GM23338 (cell line): Measurements from ENCODE around the gene CLEC1B. TPM values are rescaled to one million over a fixed set of nuclear protein-coding genes. Genes with fewer than 3 reads are reported as not detected.

Source experiments
- ATAC-seq: fragments of 200-7000 bp; cut with Tn5 transposase; 3 replicates; pipeline ENCODE4 v1.9.1; 2020
- DNase-seq: peaks from one replicate; pipeline ENCODE4 v3.0.0-alpha.2; 2015; ENCODE audit warnings: low spot score
- H2AFZ ChIP-seq: fragments of 200-600 bp; sonication (generic); 2 replicates; pipeline ENCODE4 v1.8.0; 2016; ENCODE audit warnings: antibody characterized with exemption, mild to moderate bottlenecking, moderate library complexity
- H3F3A ChIP-seq: fragments of 200-600 bp; sonication (generic); replicated peaks from 2 replicates; pipeline ENCODE4 v1.8.0; 2017; ENCODE audit warnings: antibody characterized with exemption, mixed run types, low read depth
- H3K27ac ChIP-seq: fragments of 200-600 bp; sonication (generic); 2 replicates; pipeline ENCODE4 v1.6.1; 2016; ENCODE audit warnings: low read depth
- H3K27me3 ChIP-seq: fragments of 200-600 bp; sonication (generic); 2 replicates; pipeline ENCODE4 v1.8.0; 2016; ENCODE audit warnings: mild to moderate bottlenecking, mixed run types, moderate library complexity; ENCODE audit not compliant: insufficient read depth
- H3K36me3 ChIP-seq: fragments of 200-600 bp; sonication (generic); 2 replicates; pipeline ENCODE4 v1.8.0; 2016; ENCODE audit warnings: mild to moderate bottlenecking; ENCODE audit not compliant: insufficient read depth
- H3K4me1 ChIP-seq: fragments of 200-600 bp; sonication (generic); 2 replicates; pipeline ENCODE4 v1.8.0; 2016; ENCODE audit warnings: mild to moderate bottlenecking, moderate library complexity; ENCODE audit not compliant: insufficient read depth
- H3K4me2 ChIP-seq: fragments of 200-600 bp; sonication (generic); 2 replicates; pipeline ENCODE4 v1.7.1; 2017; ENCODE audit warnings: mixed run types
- H3K4me3 ChIP-seq: fragments of 200-600 bp; sonication (generic); 2 replicates; pipeline ENCODE4 v1.6.1; 2016; ENCODE audit warnings: mixed run types
- H3K79me2 ChIP-seq: fragments of 200-600 bp; sonication (generic); replicated peaks from 2 replicates; pipeline ENCODE4 v1.8.0; 2017; ENCODE audit warnings: mild to moderate bottlenecking; ENCODE audit not compliant: insufficient read depth
- H3K9me2 ChIP-seq: fragments of 200-600 bp; sonication (generic); 2 replicates; pipeline ENCODE4 v1.8.0; 2017; ENCODE audit not compliant: insufficient read depth
- H4K20me1 ChIP-seq: fragments of 200-600 bp; sonication (generic); replicated peaks from 2 replicates; pipeline ENCODE4 v1.8.0; 2017; ENCODE audit warnings: mild to moderate bottlenecking; ENCODE audit not compliant: insufficient read depth
- H3K27ac Mint-ChIP-seq: 2 replicates; pipeline ENCODE4 v1.8.0; 2020; ENCODE audit warnings: inconsistent platforms, mild to moderate bottlenecking, moderate library complexity, mixed read lengths
- H3K27me3 Mint-ChIP-seq: 3 replicates; pipeline ENCODE4 v1.8.0; 2022; ENCODE audit warnings: low read depth, mild to moderate bottlenecking, moderate library complexity, mixed read lengths, inconsistent platforms; ENCODE audit not compliant: insufficient read depth, poor library complexity
- H3K36me3 Mint-ChIP-seq: 3 replicates; pipeline ENCODE4 v1.8.0; 2021; ENCODE audit warnings: low read depth, mild to moderate bottlenecking, inconsistent platforms, moderate library complexity, mixed read lengths
- H3K4me1 Mint-ChIP-seq: 3 replicates; pipeline ENCODE4 v1.8.0; 2020; ENCODE audit warnings: mild to moderate bottlenecking, inconsistent platforms, mixed read lengths
- H3K4me3 Mint-ChIP-seq: 3 replicates; pipeline ENCODE4 v1.8.0; 2021; ENCODE audit warnings: moderate library complexity, mild to moderate bottlenecking, inconsistent platforms, mixed read lengths
- H3K9me3 Mint-ChIP-seq: 3 replicates; pipeline ENCODE4 v1.8.0; 2020; ENCODE audit warnings: moderate library complexity, mild to moderate bottlenecking, inconsistent platforms, mixed read lengths
- CREB1 ChIP-seq: fragments of 250-450 bp; sonication (Bioruptor Pico); IDR thresholded peaks from 2 replicates; pipeline ENCODE4 v1.5.0; 2020; ENCODE audit warnings: low read depth, mild to moderate bottlenecking, moderate library complexity
- CTCF ChIP-seq, 2 experiments: fragments of 200-600 bp in 1 of 2; sonication (generic) in 1 of 2; conservative IDR thresholded peaks; 2 replicates each; pipeline versions ENCODE4 v1.5.1 to v1.6.1; 2016 to 2017; ENCODE audit warnings: antibody characterized with exemption in 2 of 2, low read depth in 2 of 2, mild to moderate bottlenecking in 2 of 2, moderate library complexity in 1 of 2
- EZH2 ChIP-seq: fragments of 200-600 bp; sonication (generic); IDR thresholded peaks from one replicate; pipeline ENCODE4 v1.8.0; 2017; ENCODE audit warnings: antibody characterized with exemption, mild to moderate bottlenecking, low read depth; ENCODE audit not compliant: unreplicated experiment
- NANOG ChIP-seq: IDR thresholded peaks from 2 replicates; pipeline ENCODE4 v1.6.1; 2016; ENCODE audit warnings: antibody characterized with exemption, borderline replicate concordance
- POLR2AphosphoS5 ChIP-seq: IDR thresholded peaks from 2 replicates; pipeline ENCODE4 v1.6.1; 2016; ENCODE audit warnings: antibody characterized with exemption, low read depth
- ZNF331 ChIP-seq: fragments of 250-450 bp; sonication (Bioruptor Pico); IDR thresholded peaks from 2 replicates; pipeline ENCODE4 v1.5.0; 2020; ENCODE audit warnings: low read depth, mild to moderate bottlenecking, moderate library complexity
- polyA plus RNA-seq: library from polyadenylated mRNA; unstranded; fragments of >200 nt; fragmentation: Nextera tagmentation; extraction: Ambion mirVana; gene quantifications from 2 replicates; pipeline ENCODE4 v1.2.1, GENCODE V29; 2016
- total RNA-seq: library from RNA; depleted of rRNA; stranded (reverse); fragments of >200 nt; shearing (Covaris generic); gene quantifications from 2 replicates; pipeline ENCODE4 v1.2.3, GENCODE V29; 2014
- TF ChIP-seq, protein P1 (sequence below): IDR thresholded peaks from one replicate; pipeline ENCODE4 v1.6.1; 2018; ENCODE audit warnings: antibody characterized with exemption; ENCODE audit not compliant: unreplicated experiment
- TF ChIP-seq, protein P2 (sequence below): fragments of 250-450 bp; sonication (Bioruptor Pico); IDR thresholded peaks from 2 replicates; pipeline ENCODE4 v1.5.0; 2020; ENCODE audit warnings: mild to moderate bottlenecking, moderate library complexity

Gene CLEC1B
- total and polyA plus RNA-seq, 2 experiments from 2014 or later: not detected

- H3K9me3 Mint-ChIP-seq: peaks cover 16% of the 10 kb centered on the region
- peaks cover 6% of the 10 kb centered on the region; the same call in 1 of the 3 replicates for H3K36me3 Mint-ChIP-seq
- H3K27ac ChIP-seq: no peak overlapping the region
- H3K79me2 ChIP-seq: no peaks in the 10 kb centered on the region
- no peaks in the 10 kb centered on the region for H3K9me2 ChIP-seq
- no peaks in the 10 kb centered on the region for H3K4me1 ChIP-seq
- H3K4me2 ChIP-seq: no peak overlapping the region
- H3K27me3 ChIP-seq: no peaks in the 10 kb centered on the region
- no peaks in the 10 kb centered on the region for H3K4me1 Mint-ChIP-seq
- DNase-seq: no peak
- no peak for ATAC-seq
- H3K27ac Mint-ChIP-seq: no peak overlapping the region
- TF ChIP-seq ZNF331 (CRISPR knock-in tag): no peak
- H3K4me3 Mint-ChIP-seq: no peak overlapping the region
- no peaks in the 10 kb centered on the region for H3K36me3 ChIP-seq
- no peaks in the 10 kb centered on the region for H4K20me1 ChIP-seq
- H3K4me3 ChIP-seq: no peak overlapping the region
- peaks cover 3% of the 10 kb centered on the region for H3K27me3 Mint-ChIP-seq
- H2AFZ ChIP-seq: 0 out of 2 replicates have a peak overlapping the region, but pooled peaks have one; percentile 10
- H3F3A ChIP-seq: no peaks in the 10 kb centered on the region
Measured at GRCh38 chr12:9951026-9951675, 47.8 kb downstream of the CLEC1B start.

GRCh38 chr12:9948606-9949296, 50.2 kb downstream of the CLEC1B start:
- Mint-ChIP-seq H3K27ac (no peak overlapping the region), H3K36me3 (peaks cover 6% of the 10 kb centered on the region; the same call in 1 of the 3 replicates), H3K9me3 (peaks cover 10% of the 10 kb centered on the region; the same call in 2 of the 3 replicates), H3K4me3 (no peak overlapping the region), H3K4me1 (no peaks in the 10 kb centered on the region), H3K27me3 (peaks cover 3% of the 10 kb centered on the region)
- H3K36me3 ChIP-seq: no peaks in the 10 kb centered on the region
- no peak for DNase-seq
- no peak overlapping the region for H3K4me2 ChIP-seq
- no peak for ATAC-seq
- no peaks in the 10 kb centered on the region for H3K79me2 ChIP-seq
- no peak overlapping the region for H3K4me3 ChIP-seq
- TF ChIP-seq EZH2: no peak
- TF ChIP-seq, protein P1, sequence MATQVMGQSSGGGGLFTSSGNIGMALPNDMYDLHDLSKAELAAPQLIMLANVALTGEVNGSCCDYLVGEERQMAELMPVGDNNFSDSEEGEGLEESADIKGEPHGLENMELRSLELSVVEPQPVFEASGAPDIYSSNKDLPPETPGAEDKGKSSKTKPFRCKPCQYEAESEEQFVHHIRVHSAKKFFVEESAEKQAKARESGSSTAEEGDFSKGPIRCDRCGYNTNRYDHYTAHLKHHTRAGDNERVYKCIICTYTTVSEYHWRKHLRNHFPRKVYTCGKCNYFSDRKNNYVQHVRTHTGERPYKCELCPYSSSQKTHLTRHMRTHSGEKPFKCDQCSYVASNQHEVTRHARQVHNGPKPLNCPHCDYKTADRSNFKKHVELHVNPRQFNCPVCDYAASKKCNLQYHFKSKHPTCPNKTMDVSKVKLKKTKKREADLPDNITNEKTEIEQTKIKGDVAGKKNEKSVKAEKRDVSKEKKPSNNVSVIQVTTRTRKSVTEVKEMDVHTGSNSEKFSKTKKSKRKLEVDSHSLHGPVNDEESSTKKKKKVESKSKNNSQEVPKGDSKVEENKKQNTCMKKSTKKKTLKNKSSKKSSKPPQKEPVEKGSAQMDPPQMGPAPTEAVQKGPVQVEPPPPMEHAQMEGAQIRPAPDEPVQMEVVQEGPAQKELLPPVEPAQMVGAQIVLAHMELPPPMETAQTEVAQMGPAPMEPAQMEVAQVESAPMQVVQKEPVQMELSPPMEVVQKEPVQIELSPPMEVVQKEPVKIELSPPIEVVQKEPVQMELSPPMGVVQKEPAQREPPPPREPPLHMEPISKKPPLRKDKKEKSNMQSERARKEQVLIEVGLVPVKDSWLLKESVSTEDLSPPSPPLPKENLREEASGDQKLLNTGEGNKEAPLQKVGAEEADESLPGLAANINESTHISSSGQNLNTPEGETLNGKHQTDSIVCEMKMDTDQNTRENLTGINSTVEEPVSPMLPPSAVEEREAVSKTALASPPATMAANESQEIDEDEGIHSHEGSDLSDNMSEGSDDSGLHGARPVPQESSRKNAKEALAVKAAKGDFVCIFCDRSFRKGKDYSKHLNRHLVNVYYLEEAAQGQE: no peak
- no peak for TF ChIP-seq POLR2AphosphoS5
- TF ChIP-seq CTCF (conservative IDR thresholded peaks at IDR 0.05; ENCODE audit: low read depth in 2 of 2): no peak
- TF ChIP-seq NANOG: no peak
- TF ChIP-seq CREB1: no peak
- TF ChIP-seq, protein P2, sequence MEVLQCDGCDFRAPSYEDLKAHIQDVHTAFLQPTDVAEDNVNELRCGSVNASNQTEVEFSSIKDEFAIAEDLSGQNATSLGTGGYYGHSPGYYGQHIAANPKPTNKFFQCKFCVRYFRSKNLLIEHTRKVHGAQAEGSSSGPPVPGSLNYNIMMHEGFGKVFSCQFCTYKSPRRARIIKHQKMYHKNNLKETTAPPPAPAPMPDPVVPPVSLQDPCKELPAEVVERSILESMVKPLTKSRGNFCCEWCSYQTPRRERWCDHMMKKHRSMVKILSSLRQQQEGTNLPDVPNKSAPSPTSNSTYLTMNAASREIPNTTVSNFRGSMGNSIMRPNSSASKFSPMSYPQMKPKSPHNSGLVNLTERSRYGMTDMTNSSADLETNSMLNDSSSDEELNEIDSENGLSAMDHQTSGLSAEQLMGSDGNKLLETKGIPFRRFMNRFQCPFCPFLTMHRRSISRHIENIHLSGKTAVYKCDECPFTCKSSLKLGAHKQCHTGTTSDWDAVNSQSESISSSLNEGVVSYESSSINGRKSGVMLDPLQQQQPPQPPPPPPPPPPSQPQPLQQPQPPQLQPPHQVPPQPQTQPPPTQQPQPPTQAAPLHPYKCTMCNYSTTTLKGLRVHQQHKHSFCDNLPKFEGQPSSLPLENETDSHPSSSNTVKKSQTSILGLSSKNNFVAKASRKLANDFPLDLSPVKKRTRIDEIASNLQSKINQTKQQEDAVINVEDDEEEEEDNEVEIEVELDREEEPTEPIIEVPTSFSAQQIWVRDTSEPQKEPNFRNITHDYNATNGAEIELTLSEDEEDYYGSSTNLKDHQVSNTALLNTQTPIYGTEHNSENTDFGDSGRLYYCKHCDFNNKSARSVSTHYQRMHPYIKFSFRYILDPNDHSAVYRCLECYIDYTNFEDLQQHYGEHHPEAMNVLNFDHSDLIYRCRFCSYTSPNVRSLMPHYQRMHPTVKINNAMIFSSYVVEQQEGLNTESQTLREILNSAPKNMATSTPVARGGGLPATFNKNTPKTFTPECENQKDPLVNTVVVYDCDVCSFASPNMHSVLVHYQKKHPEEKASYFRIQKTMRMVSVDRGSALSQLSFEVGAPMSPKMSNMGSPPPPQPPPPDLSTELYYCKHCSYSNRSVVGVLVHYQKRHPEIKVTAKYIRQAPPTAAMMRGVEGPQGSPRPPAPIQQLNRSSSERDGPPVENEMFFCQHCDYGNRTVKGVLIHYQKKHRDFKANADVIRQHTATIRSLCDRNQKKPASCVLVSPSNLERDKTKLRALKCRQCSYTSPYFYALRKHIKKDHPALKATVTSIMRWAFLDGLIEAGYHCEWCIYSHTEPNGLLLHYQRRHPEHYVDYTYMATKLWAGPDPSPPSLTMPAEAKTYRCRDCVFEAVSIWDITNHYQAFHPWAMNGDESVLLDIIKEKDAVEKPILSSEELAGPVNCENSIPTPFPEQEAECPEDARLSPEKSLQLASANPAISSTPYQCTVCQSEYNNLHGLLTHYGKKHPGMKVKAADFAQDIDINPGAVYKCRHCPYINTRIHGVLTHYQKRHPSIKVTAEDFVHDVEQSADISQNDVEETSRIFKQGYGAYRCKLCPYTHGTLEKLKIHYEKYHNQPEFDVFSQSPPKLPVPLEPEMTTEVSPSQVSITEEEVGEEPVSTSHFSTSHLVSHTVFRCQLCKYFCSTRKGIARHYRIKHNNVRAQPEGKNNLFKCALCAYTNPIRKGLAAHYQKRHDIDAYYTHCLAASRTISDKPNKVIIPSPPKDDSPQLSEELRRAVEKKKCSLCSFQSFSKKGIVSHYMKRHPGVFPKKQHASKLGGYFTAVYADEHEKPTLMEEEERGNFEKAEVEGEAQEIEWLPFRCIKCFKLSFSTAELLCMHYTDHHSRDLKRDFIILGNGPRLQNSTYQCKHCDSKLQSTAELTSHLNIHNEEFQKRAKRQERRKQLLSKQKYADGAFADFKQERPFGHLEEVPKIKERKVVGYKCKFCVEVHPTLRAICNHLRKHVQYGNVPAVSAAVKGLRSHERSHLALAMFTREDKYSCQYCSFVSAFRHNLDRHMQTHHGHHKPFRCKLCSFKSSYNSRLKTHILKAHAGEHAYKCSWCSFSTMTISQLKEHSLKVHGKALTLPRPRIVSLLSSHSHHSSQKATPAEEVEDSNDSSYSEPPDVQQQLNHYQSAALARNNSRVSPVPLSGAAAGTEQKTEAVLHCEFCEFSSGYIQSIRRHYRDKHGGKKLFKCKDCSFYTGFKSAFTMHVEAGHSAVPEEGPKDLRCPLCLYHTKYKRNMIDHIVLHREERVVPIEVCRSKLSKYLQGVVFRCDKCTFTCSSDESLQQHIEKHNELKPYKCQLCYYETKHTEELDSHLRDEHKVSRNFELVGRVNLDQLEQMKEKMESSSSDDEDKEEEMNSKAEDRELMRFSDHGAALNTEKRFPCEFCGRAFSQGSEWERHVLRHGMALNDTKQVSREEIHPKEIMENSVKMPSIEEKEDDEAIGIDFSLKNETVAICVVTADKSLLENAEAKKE (CRISPR knock-in tag): no peak
- no peaks in the 10 kb centered on the region for H3F3A ChIP-seq
- H2AFZ ChIP-seq: peak overlapping the region; percentile 47; the same call in 1 of the 2 replicates
- no peak overlapping the region for H3K27ac ChIP-seq
- no peaks in the 10 kb centered on the region for H3K9me2 ChIP-seq
- no peaks in the 10 kb centered on the region for H4K20me1 ChIP-seq
- H3K27me3 ChIP-seq: no peaks in the 10 kb centered on the region
- no peaks in the 10 kb centered on the region for H3K4me1 ChIP-seq
